Measurements from ENCODE around the gene CCNL2. TPM values are rescaled to one million over a fixed set of nuclear protein-coding genes. Genes with fewer than 3 reads are reported as not detected.

CCNL2 gene
- 314 TPM for total RNA-seq

GRCh38 chr1:1399187-1399871 is at the start of gene CCNL2:
Gene CCNL2, minus strand, starts transcription at chr1:1399335. Its CDS starts 29 bp downstream, at chr1:1399306.

DNA sequence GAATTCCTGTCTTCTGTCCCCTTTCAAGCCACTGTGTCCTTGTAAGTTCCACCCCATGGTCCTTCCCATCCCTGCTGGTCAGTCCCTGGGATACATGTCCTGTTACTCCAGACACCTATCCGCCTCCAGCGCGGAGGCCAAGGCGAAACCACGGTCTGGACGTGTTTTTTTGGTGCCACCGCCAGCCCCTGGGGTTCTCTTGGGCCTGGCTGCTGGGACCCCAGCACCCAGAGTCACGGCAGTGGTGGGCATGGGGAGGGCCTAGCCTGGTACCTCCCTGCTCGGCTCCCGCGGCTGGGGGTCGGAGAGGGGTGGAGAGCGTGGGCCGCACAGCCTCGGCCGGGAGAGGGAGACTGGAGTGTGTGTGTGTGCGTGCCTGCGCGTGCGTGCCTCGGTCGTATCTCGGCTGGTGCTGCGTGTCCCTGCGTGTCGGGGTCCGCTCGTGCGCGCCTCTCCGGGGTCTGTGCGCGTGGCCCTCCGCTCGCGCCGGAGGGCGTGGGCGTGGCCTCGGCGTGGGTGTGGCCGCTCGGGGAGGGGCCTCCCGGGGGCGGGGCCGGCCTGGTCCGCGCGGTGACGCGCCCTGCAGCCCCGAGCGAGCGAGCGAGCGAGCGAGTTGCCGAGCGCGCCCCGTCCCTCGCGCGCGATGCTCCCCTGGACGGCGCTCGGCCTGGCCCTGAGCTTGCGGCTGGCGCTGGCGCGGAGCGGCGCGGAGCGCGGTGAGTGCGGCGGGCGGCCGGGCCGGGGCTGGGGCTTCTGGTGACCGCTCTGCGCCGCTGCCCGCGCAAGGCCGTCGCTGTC is 36.2 kb upstream of the CCNL2 start, which contains the start of gene VWA1:
TSS of gene VWA1 (plus strand) at position 585 of the 798 bp plus-strand sequence. CDS start at position 644, 59 bp downstream.

DNA sequence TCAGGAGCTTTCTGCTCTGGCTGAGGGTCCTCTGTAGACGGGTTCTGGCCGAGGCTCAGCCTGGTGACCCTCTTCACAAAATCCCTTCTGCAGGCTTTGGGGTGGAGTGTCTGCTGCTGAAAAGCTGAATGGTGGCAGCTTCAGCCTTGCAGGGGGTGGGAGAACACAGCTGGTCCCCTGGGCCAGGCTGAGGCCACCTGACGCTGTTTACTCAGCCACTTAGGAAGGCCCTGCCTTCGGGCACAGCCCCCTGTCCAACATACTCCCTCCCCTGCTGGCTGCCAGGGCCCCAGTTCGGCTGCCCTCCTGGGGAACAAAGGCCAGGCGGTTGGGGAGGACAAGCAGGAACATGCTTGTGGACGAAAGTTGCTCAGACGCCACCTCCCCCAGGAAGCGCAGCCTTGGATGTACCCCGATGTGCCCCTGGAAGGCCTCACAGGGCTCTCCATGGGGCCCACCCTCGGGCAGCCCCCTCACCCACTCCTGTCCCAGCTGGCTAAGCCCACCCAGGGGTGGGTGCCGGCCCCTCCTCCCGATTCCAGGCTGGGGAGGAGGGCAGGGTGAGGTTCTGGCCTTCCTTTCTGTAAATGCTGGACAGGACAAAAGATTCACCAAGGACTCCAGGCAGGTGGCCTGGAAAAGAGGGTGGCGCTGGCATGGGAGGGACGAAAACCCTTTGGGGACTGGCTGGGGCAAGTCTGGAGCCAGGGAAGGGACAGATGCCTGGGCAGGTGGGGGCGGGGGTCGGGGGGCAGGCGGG is 22.2 kb upstream of the CCNL2 start, which contains the start of gene ANKRD65:
TSS of gene ANKRD65 (minus strand) at position 130 of the 760 bp plus-strand sequence. CDS start 271 bp downstream, outside the sequence.

GRCh38 chr1:1406821-1407635 is 7.9 kb upstream of the CCNL2 start, which contains the start of gene MRPL20:
Gene MRPL20, minus strand, starts transcription at chr1:1407293. Its CDS starts 76 bp downstream, at chr1:1407217.

GRCh38 chr1:1374929-1375662 is 24.0 kb downstream of the CCNL2 start, which contains the start of gene AURKAIP1:
Gene AURKAIP1, minus strand, starts transcription at chr1:1375207. Its CDS starts 451 bp downstream, at chr1:1374756.

DNA sequence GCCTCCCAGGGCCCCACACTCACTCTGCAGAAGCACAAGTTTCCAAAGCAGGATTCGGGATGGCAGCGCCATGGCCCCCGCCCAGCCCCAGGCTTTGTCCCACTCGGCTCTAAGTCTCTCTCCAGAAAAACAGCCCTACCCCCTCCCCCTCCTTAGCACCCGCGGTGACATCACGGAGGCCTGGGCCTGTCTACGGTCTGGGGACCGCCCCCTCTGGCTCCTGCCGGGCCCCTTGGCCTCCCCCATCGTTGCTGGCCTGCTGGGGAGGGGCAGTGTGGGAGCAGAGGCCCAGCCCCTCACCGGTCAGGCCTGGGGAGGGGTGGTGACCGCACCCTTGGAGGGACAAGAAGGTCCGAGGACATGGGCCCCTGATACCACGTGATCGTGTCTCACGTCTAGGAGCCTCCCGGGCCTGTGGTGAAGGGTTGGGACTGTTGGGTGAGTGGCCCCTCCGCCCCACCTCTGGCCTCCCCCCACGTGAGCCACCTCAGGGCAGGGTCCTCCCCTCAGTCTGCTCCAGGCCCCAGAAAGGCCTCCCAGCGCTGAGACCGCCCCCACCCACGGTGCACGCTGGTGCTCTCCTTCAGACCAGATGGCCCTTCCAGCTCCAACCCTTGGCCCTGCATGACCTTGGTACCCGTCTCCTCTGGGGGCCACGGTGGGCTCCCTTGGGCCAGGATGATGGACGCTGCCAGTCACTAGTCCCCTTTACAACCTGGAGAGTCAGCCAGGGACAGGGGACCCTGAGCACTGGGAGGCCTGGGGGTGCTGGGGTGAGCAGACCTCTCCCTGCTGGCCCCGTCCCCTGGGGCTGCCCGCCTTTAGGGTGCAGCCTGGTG is 40.5 kb downstream of the CCNL2 start, which contains the start of gene MXRA8:
TSS of gene MXRA8 (minus strand) at position 123 of the 839 bp plus-strand sequence. CDS start at position 72, 51 bp downstream.

GRCh38 chr1:1349256-1350012 is 49.7 kb downstream of the CCNL2 start, which contains the start of gene DVL1:
Gene DVL1, minus strand, starts transcription at chr1:1349418. Its CDS starts 353 bp downstream, at chr1:1349065.

Other genes starting within 250 kb of the CCNL2 start
- not detected for gene TTLL10, start 225.5 kb downstream of the CCNL2 start, total RNA-seq
- gene TNFRSF18, start 192.7 kb downstream of the CCNL2 start, total RNA-seq, result not detected
- 0.22 TPM for gene TNFRSF4, start 185.2 kb downstream of the CCNL2 start, total RNA-seq
- 74.0 TPM for gene SDF4, start 167.3 kb downstream of the CCNL2 start, total RNA-seq
- 18.1 TPM for gene B3GALT6, start 167.1 kb downstream of the CCNL2 start, total RNA-seq
- gene C1QTNF12, start 152.6 kb downstream of the CCNL2 start, total RNA-seq, result 2.5 TPM
- gene UBE2J2, start 125.5 kb downstream of the CCNL2 start, total RNA-seq, result 46.0 TPM
- gene SCNN1D, start 118.9 kb downstream of the CCNL2 start, total RNA-seq, result 7.1 TPM
- gene ACAP3, start 91.4 kb downstream of the CCNL2 start, total RNA-seq, result 136 TPM
- gene PUSL1, start 90.7 kb downstream of the CCNL2 start, total RNA-seq, result 17.1 TPM
- gene INTS11, start 74.7 kb downstream of the CCNL2 start, total RNA-seq, result 90.8 TPM
- gene CPTP, start 74.5 kb downstream of the CCNL2 start, total RNA-seq, result 18.3 TPM
- 0.77 TPM for gene TAS1R3, start 68.1 kb downstream of the CCNL2 start, total RNA-seq
- gene DVL1, start 49.9 kb downstream of the CCNL2 start, total RNA-seq, result 57.0 TPM
- 127 TPM for gene MXRA8, start 40.8 kb downstream of the CCNL2 start, total RNA-seq
- 47.2 TPM for gene AURKAIP1, start 24.1 kb downstream of the CCNL2 start, total RNA-seq
- 74.5 TPM for gene MRPL20, start 8.0 kb upstream of the CCNL2 start, total RNA-seq
- 8.1 TPM for gene ANKRD65, start 21.9 kb upstream of the CCNL2 start, total RNA-seq
- 19.8 TPM for gene VWA1, start 36.4 kb upstream of the CCNL2 start, total RNA-seq
- gene ATAD3C, start 50.4 kb upstream of the CCNL2 start, total RNA-seq, result 0.05 TPM
- 20.4 TPM for gene ATAD3B, start 72.4 kb upstream of the CCNL2 start, total RNA-seq
- gene ATAD3A, start 112.8 kb upstream of the CCNL2 start, total RNA-seq, result 12.8 TPM
- gene TMEM240, start 141.3 kb upstream of the CCNL2 start, total RNA-seq, result 12.0 TPM
- gene SSU72, start 175.5 kb upstream of the CCNL2 start, total RNA-seq, result 58.5 TPM
- 1.9 TPM for gene FNDC10, start 200.8 kb upstream of the CCNL2 start, total RNA-seq
- gene MIB2, start 216.2 kb upstream of the CCNL2 start, total RNA-seq, result 76.8 TPM
- 40.0 TPM for gene MMP23B, start 232.8 kb upstream of the CCNL2 start, total RNA-seq